Head of caudate nucleus (tissue), 42 donors: ENCODE results near the gene ACADVL.

ENCODE experiments used
- DNase-seq, 42 donors: peaks; one replicate each; pipeline versions ENCODE4 v3.0.0 to v3.0.0-alpha.2; 2020 to 2021; ENCODE audit warnings: mixed read lengths in 7 of 42
- intact Hi-C: fragments of 100-400 bp; cut with DNase I; formaldehyde crosslinking; loops from one replicate; pipeline ENCODE4 v1.15.0; 2022

The ACADVL gene

DNA sequence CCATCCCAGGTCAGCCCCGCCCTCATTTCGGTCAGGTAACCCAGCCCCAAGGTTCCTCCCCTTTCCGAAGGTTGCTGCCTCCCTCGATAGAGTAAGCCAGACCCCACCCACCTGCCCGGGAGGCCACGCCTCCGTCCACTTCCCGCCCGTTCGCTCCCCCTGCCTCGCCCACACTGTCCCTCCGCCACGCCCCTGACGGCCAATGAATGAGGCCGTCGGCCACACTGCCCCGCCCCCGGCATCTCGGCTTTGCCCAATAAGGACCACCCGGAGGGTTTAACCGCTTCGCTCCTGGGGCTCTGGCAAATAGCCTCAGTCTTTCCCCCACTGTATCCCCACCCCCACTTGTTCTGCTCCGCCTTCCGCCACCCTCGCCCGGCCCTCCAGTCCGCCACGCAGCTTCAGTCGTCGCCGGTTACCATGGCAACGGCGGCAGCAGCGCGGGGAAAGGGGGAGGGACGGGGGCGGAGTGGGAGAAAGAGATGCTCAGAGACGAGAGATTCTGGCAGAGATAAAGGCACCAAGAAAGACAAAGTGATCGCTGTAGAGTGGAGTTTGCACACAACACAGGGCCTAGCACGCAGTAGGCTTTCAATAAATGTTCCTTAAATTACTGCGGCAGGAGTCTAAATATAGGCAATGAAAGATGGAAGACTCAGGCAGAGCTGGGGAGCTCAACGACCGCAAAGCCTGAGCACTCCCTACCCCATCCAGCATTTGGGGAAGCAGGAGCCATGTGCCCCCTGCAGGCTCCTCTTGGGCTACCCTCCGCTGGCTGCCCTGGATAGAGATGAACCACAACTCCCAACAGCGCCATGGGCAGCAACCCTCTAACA is 5.2 kb upstream of the ACADVL start:
- peak; percentile 88 to 98 (median 96) for DNase-seq
- intact Hi-C loops = no loop called here

DNA sequence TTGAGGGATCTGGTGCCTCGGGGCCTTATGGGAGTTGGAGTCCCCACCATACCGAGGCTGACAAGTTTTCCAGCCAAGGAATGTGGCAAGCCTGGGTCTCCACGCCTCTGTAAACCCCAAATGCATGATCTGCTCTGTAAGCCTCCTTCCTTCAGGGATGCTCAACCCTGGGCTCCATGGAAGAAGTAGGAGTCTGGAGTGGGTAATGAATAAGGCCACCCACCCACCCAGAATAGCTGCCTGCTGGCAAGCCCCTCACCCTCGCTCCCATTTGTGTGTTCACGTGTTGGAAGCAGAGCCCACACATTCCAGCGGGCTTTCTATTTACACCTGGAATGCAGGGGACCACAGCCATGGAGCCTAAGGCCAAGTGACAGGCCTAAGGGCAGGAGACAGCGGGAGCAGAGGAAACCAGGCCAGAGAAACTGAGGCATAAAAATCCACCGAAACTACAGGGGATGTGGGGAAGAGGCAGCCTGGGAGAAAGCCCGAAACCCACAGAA is 4.6 kb upstream of the ACADVL start:
- intact Hi-C loops = no loop called here
- DNase-seq = no peak

DNA sequence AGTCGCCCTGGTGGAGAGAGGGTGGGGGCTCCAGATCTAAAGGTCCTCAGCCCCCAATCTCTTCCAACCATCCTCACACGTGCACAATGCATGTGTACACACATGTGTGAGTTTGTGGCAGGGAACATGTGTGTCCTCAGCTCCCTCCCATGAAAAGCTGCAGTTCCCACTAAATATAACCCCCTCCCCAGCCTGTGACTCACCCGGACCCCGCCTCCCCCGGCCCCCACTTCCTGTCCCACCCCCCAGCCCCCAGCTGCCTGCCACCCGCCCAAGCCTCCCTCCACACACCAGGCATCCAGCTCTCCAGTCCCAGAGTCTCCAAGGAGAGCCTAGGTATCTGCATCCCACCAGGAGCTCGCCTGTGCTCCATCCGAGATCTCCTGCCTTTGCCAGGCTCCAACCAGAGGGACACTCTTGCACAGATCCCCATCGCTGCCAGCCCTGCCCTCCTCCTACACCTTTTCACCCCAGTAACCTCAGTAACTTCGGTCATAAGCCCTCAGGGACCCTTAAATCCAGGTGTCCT is 4.0 kb upstream of the ACADVL start:
- peak in 8 of 42 donors; percentile 36 to 73 (median 56) for DNase-seq

DNA sequence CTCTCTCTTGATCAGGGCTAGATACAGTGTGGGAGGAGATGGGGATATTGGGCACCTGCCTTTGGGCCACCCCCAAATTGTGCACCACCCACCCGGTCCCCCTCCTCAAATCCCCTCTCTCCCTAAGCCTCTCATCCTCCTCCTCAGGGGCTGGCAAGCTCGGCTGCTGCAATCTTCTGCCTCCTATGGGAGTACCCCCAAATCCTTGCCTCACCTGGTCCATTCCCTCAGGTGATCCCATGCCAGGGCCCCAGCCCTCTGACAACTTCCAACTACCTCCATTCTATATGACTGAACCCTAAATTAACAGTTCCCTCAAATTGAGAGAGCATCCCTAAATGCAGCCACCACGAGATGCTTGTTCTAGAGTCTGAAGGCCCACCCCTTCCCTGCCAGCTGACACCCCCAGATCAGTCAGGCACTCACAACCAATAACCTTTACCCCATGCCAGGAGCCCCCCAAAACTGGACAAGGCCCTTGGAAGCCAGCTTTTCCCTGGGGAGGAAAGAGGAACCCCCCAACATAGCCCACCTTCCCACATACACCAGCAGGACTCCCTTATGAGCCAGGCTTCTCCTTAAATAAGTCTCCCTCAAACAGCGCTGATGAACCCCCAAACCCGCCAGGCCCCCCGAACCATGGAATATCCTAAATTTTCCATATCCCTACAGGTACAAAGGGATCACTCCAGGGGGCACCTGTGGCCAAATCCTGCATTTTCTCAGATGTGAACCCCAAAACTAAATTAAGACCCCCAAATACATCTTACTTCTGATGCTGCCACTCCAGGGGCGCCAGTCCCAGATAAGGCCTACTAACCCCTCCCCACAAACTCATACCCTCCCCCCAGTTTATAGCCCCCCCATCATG is 3.3 kb upstream of the ACADVL start:
- intact Hi-C loops = no loop called here
- DNase-seq = peak in 6 of 42 donors; percentile 38 to 68 (median 64)

More for the DNA sequence above, 4.0 kb upstream of the ACADVL start:
- intact Hi-C loops = no loop called here

DNA sequence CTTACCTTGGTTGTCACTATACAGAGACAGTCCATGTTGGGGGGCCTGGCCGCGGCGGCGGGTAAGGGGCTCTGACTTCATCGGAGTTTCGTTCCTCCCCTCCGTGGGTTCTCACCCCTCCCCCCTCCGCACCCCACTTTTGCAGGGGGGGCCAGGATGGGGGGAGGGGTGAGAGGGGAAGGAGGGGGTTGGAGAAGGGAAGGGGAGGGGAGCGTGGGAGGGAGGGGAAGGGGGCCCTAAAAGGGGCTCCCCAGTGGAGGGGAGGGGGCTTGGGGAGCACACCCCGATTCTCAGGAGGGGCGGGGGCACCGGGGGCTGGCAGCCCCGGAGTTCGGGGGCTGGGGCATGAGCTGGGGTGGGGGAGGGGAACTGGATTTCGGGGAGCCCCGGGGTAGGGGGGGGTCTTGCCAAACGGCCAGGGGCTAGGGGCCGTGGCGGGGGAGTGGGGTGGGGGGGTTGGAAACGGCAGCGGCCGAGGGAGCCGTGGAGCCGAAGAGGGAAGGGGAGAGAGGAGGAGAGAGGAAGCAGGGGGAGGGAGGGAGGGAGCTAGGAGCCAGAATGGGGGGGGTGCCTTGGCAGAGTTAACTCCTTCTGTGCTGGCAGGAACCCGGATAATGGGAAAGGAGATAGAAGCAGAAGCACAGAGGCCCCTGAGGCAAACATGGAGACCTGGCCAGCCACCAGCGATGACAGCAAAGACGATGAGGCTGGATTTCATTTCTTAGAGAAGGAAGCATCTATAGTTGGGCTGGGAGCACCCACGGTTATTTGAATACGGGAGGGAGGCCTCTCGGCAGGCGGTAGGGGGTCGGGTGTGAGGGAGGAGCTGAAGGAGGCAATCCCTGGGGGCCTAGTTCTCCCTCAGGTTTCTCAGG is 2.4 kb upstream of the ACADVL start:
- intact Hi-C loops = no loop called here
- peak in 35 of 42 donors; percentile 42 to 86 (median 65) for DNase-seq

DNA sequence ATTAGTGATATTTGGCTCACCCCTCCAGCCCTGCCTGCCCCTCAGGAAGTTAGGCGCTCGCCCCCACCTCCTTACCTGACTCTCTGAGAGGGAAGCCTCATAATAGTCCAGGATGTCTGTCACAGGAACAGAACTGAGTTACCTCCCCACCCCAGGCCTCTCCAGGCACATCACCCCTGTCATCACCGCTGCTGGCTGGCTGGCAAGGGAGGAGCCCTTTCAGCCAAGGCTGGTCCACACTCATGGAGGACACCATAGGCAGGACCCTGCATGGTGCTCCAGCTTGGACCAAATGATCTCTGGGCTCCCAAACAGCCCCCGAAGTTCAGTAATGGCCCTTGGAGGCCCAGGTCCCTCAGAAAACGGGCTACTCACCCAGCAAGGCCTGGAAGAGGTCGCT is 1.6 kb upstream of the ACADVL start:
- intact Hi-C loops = no loop called here
- no peak for DNase-seq

DNA sequence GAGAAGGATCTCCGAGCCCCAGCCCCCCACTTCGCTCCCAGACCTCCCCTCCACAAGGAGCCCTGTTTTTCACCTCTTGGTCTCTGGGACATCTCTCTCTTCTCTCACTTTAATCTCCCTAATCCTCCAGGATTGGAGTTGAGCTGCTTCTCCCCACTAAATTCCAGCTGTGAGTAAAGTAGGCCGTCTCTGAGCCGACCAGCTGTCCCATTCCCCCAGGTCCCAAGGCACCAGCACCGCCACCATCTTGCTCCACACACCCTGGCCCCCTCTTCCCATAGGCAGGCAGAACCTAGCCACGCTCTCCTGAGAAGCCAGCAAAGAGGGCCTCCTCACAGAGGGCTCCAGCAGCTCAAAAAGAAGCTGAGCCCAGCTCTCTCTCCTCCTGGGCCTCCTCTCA is 980 bp upstream of the ACADVL start:
- intact Hi-C loops = no loop called here

DNA sequence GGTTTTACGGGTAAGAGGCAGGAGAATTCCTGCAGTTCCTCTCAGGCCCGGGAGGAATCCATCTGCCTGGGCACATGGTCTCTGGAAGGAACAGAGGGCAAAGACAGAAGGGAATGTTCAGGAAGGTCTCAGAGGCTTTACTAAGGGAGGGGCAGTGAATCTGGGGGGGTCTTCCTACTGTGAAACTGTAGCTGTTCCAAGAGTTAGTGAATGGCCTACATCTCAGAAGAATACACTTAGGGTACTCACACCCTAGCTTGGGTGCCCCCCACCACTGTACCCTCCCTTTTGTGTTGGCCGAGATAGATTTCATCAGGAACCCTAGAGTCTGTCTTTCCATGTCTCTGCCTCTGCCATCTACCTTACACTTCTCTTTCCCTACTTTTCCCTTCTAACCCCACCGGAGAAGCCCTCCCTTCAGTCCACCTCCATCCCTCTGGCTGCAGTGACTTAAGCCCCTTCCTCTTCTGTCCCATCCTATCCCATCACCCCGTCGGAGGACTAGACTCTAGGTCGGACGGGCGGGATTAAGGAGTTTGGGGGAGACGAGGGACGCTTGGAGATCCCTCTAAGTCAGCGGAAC is 418 bp upstream of the ACADVL start:
- no peak for DNase-seq
- intact Hi-C loops = no loop called here

More for the DNA sequence above, 980 bp upstream of the ACADVL start:
- DNase-seq = no peak

DNA sequence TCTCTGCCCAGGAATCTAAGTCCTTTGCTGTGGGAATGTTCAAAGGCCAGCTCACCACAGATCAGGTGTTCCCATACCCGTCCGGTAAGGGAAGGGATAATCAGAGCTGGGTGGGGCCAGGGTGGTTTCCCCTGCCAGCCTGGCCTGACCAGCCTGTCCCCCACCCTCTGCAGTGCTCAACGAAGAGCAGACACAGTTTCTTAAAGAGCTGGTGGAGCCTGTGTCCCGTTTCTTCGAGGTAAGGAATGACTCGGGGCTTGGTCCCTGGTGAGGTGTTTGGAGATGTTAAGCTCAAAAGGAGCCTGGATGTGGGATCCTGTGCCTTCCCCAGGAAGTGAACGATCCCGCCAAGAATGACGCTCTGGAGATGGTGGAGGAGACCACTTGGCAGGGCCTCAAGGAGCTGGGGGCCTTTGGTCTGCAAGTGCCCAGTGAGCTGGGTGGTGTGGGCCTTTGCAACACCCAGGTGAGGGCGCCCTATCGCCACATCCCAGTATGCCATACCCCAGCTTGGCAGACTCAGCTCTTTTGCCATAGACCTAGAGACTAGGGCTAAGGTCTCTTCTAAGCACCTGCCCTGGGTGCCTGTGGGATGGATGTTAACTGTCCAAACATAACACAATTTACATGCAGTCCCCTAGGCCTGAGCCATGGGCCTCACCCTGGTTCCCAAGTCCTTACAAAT is 997 bp downstream of the ACADVL start:
- peak in 29 of 42 donors; percentile 42 to 76 (median 61) for DNase-seq
- intact Hi-C loops = no loop called here

DNA sequence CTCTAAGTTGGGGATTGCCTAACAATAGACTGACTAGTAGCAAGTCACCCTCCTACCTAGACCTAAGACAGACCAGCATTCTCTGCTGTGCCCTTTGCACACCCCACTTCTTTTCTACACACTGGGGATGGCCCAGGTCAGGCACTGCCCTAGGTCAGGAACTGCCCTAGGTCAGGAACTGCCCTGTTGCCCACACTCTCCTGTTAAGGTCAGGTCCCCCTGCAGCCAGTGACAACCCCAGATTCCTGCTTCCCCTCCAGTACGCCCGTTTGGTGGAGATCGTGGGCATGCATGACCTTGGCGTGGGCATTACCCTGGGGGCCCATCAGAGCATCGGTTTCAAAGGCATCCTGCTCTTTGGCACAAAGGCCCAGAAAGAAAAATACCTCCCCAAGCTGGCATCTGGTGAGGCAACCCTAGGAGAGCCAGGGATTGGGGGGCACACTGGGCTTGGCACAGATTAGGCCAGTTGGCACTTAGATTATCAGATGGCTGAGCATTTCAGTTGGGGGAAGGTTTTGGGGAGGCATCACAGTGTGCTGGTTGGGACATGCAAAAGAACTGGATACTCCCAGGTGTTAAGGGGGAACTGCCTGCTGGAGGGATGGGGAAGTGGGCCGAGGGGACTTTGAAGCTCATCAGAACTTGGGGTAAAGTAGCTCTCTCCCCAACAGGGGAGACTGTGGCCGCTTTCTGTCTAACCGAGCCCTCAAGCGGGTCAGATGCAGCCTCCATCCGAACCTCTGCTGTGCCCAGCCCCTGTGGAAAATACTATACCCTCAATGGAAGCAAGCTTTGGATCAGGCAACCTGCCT is 1.7 kb downstream of the ACADVL start:
- no peak for DNase-seq
- intact Hi-C loops = no loop called here

DNA sequence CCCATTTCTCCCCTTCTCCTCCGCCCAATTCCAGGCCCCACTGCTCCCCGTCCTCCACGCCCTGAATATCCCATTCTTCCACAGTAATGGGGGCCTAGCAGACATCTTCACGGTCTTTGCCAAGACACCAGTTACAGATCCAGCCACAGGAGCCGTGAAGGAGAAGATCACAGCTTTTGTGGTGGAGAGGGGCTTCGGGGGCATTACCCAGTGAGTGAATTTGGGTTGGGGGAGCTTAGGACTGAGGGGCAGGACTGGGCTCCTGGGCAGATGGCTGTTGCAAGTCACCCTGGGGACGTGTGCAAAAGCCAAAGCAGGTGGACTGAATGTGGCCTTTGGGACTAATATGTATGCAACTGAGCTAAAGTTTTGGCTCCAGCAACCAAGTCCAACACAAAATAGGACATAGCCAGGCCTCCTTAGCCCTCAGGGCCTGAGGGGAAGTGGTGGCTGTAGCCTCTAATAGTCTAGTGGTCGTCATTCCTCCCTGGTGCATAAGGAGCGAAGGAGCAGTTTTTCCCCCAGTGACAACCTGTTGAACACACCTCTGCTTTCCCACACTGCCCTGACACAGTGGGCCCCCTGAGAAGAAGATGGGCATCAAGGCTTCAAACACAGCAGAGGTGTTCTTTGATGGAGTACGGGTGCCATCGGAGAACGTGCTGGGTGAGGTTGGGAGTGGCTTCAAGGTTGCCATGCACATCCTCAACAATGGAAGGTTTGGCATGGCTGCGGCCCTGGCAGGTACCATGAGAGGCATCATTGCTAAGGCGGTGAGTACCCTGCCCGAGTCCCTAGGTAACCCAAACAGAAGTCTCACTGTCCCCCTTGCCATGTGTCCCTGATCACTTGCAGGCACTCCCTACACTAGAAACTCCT is 2.6 kb downstream of the ACADVL start:
- intact Hi-C loops = no loop called here
- DNase-seq = no peak

DNA sequence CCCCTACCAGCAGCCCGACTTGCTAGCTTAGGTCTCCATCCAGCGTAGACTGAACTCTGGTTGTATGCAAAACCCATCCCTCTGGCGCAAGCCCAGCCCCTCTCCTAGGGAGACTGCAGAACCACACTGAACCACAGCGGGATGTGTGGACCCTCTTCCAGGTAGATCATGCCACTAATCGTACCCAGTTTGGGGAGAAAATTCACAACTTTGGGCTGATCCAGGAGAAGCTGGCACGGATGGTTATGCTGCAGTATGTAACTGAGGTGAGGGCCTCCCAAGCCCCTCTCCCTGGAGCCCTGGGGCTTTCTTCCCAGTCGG is 3.2 kb downstream of the ACADVL start:
- DNase-seq = no peak
- intact Hi-C loops = no loop called here

DNA sequence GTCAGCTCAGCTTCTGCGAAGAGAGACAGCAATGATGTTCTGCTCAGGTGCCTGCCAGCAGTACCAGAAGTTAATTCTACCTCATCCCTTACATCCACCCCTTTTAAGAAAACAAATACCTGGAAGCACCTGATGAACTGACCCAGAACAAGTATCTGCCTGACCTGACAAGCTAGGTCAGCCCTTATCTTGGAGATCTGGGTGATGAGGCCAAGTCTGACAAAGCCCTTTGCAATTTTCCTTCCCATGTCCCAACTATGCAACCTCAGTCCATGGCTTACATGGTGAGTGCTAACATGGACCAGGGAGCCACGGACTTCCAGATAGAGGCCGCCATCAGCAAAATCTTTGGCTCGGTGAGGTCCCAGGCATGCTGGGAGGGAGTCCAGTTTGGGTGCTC is 3.6 kb downstream of the ACADVL start:
- intact Hi-C loops = no loop called here

DNA sequence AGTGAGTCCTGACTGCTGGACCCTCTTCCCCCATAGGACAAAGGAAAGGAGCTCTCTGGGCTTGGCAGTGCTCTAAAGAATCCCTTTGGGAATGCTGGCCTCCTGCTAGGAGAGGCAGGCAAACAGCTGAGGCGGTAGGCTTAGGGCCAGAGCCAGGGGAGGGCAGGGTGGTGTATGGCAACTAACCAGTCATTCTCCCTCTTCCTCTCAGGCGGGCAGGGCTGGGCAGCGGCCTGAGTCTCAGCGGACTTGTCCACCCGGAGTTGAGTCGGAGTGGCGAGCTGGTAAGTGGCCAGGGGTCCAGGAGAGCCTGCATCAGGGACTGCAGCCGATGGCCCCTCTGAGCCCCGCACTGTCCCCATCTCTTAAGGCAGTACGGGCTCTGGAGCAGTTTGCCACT is 4.4 kb downstream of the ACADVL start:
- no peak for DNase-seq
- intact Hi-C loops = no loop called here

More for the DNA sequence above, 3.6 kb downstream of the ACADVL start:
- DNase-seq = no peak

DNA sequence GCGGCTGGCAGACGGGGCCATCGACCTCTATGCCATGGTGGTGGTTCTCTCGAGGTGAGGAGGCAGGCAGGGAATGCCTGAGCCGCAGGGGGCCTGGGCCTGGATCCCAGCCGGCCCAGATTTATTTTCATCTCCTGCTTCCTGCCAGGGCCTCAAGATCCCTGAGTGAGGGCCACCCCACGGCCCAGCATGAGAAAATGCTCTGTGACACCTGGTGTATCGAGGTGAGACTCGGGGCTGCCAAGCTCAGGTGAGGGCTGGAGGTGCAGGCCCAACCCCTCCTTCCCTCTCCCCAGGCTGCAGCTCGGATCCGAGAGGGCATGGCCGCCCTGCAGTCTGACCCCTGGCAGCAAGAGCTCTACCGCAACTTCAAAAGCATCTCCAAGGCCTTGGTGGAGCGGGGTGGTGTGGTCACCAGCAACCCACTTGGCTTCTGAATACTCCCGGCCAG is 4.9 kb downstream of the ACADVL start:
- no peak for DNase-seq
- intact Hi-C loops = no loop called here

DNA sequence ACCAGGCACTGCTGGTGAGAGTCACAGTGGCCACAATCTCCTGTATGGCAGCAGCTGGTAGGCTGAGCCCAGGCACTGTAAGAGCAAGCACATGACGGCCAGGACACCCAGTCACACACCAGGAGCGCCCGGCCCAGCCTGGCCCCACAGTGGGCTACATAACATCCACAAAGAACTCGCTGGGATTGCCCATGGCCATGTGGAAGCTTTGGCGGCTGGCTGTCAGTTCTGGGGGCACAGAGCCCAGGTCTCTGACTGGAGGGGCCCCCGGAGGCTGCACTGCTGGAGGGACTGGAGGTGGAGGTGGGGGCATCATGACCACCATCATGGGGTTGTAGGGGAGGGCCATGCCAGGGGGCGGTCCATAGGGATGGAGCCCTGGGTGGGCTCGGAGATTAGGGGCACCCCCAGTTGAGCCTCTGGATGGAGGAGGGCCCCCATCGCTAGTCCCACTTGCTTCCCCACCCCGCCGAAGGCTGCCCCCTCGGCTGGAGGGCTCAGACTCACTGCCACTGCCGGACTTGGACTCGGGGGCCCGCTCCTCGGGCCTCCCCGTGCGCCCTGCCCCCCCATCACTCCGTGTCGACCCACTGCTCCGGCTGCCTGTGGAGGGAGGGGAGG is 6.1 kb downstream of the ACADVL start:
- DNase-seq = no peak
- intact Hi-C loops = no loop called here
